GM19328 (cell line): ENCODE measurements around the gene RAD17.
A peak's percentile ranks its signal among the peaks of the same experiment; 100 is the strongest.
"Not testable (repeated sequence)": the region's sequence is repeated elsewhere in the genome, so short reads cannot be mapped to it uniquely, and the experiment has no call there.

Experiments used
- ATAC-seq: cut with Tn5 transposase; IDR thresholded peaks from one replicate; pipeline ENCODE4 v1.9.1; 2021; ENCODE audit warnings: mild to moderate bottlenecking, moderate library complexity; ENCODE audit not compliant: unreplicated experiment

Gene RAD17, protein sequence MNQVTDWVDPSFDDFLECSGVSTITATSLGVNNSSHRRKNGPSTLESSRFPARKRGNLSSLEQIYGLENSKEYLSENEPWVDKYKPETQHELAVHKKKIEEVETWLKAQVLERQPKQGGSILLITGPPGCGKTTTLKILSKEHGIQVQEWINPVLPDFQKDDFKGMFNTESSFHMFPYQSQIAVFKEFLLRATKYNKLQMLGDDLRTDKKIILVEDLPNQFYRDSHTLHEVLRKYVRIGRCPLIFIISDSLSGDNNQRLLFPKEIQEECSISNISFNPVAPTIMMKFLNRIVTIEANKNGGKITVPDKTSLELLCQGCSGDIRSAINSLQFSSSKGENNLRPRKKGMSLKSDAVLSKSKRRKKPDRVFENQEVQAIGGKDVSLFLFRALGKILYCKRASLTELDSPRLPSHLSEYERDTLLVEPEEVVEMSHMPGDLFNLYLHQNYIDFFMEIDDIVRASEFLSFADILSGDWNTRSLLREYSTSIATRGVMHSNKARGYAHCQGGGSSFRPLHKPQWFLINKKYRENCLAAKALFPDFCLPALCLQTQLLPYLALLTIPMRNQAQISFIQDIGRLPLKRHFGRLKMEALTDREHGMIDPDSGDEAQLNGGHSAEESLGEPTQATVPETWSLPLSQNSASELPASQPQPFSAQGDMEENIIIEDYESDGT

GRCh38 chr5:69369340-69370121, at the start of gene RAD17, which contains the start of the genes AK6 and TAF9:
Gene RAD17, plus strand, starts transcription at chr5:69369818. Its CDS starts 2,391 bp downstream, at chr5:69372209.
Gene AK6, minus strand, starts transcription at chr5:69369520. Its CDS starts 30 bp downstream, at chr5:69369490.
Gene TAF9, minus strand, starts transcription at chr5:69369520. Its CDS starts 3,783 bp downstream, at chr5:69365737.
- ATAC-seq = peak; percentile 88

GRCh38 chr5:69326365-69326764, 43.3 kb upstream of the RAD17 start:
- no peak for ATAC-seq

GRCh38 chr5:69329905-69330489, 39.6 kb upstream of the RAD17 start:
- ATAC-seq = no peak

DNA sequence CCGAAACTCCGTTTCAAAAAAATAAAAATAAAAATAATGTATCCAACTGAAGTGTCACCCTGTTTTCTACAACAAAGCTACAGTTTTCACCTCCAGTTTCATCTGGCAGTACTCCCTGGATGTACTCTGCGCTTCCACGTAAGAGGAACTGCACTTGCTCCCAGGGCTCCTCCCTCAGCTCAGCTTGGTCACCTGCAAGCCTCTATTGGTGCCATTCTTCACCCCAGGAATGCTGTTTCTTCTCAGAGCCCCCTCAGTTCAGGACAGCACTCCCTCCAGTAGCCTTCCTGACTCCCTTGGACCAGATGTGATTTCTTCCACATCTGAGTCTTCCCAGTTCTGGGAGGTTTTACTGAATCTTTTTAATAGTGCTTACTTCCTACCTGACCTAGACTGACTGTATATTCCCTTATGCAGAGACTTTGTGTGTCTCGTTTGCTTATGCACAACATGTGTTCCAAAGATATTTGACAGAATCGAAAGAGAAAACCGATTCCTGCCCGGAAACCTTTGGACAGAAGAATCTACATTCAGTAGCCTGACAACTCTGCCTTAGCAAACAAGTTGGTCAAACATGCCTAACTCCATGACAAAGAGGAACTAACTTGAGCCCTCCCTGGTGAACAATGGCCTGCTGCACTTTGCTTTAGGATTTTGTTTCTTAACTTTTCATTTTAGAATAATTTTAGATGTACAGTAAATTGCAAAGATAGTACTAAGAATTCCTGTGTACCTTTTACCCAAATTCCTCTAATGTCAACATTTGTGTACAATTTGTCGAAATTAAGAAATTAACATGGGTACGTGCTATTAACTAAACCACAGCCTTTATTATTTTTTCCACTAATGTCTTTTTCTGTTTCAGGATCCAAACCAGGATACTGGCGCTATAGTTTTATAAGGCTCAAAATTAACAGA, 37.8 kb upstream of the RAD17 start:
- ATAC-seq = no peak

DNA sequence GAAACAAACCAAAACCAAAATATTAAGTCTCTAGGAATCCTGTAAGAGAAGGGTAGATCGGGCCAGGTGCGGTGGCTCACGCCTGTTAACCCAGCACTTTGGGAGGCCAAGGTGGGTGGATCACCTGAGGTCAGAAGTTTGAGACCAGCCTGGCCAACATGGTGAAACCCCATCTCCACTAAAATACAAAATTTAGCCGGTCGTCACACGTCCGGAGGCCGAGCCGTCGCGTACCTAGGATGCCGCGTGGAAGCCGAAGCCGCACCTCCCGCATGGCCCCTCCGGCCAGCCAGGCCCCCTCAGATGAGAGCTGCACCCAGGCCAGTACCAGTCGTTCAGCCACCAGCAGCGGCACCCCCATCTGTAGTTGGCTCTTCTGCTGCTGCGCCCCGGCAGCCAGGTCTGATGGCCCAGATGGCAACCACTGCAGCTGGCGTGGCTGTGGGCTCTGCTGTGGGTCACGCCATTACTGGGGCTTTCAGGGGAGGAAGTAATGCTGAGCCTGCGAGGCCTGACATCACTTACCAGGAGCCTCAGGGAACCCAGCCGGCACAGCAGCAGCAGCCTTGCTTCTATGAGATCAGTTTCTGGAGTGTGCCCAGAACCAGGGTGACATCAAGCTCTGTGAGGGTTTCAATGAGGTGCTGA, 35.8 kb upstream of the RAD17 start:
- not testable (repeated sequence) for ATAC-seq

GRCh38 chr5:69334793-69335268, 34.8 kb upstream of the RAD17 start:
- no peak for ATAC-seq

DNA sequence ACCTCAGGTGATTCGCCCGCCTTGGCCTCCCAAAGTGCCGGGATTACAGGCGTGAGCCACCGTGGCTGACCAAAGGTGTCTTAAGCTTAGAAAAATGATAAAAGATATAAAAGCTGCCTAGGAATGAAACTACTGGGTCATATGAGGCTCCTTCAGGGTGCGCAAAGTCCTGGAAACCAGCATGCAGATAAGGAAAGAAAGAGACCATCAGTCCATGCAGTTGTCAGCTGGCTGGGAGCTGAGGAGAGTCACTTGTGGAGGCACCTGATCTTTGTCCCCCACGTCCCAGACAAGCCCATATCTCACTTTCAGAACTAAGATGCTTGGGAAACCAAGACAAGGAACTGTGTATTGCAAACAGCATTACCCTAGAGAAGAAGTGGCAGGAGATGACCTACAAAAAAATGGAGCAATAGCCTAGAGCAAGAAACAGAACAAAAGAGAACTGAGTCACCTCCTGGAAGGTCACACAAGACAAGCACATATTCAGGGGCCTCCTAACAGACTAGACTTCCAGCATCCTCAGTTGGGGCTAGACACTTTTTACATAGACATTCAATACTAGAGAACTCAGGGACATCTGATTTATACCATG, 34.2 kb upstream of the RAD17 start:
- no peak for ATAC-seq

GRCh38 chr5:69341520-69342161, 28.0 kb upstream of the RAD17 start:
- no peak for ATAC-seq

- ATAC-seq = no peak
Measured at GRCh38 chr5:69343083-69343482, 26.5 kb upstream of the RAD17 start.

DNA sequence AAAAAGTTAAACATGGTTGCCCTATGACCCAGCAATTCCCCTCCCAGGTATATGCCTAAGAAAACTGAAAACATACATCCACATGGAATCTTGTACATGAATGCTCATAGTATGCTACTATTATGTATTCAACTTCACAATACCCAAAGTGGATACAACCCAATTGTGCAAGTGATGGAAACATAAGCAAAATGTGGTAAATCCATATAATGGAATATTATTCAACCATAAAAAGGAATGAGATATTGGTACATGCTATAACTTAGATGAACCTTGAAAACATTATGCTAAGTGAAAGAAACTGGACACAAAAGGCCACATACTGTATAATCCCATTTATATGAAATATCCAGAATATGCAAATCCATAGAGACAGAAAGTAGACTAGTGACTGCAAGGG, 19.0 kb upstream of the RAD17 start:
- ATAC-seq = no peak

DNA sequence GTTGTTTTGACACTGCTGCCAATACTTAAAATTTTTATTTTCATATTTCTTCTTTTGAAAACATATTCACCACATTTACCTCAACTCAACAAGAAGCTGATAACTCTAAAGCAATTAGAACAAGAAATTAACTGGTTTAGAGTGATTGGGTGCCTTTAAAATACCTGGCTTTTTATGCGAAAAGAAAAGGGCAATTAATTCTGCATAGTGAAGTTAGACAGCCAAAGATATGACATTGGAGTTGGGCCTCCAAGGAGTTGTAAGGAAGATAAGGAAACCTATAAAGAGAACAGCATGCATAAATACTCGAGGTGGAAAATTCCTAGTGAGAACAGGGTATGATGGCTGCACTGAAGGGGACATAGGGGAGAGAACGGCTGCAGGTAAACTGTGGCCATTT, 9.9 kb upstream of the RAD17 start:
- ATAC-seq = no peak

DNA sequence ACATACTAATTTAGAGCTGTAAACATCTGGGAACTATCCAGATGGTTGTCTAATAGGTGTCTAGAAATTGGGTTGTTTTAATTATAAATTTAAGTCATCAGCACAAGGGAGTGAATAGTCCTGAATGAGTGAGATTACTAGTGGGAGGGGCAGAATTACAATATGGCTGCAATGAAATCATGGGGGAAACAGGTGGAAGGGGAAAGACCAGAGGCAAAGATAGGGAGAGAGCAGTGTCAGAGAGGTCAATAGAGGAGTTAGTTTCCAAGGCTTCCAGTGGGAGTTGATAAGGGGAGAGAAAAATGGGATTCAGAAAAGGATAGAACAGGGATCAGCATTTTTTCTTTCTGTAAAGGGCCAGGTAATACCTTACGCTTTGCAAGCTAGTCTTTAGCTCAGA, 9.2 kb upstream of the RAD17 start:
- ATAC-seq = no peak

- no peak for ATAC-seq
Measured at GRCh38 chr5:69364414-69364813, 5.2 kb upstream of the RAD17 start.

GRCh38 chr5:69364850-69365249, 4.8 kb upstream of the RAD17 start:
- no peak for ATAC-seq

GRCh38 chr5:69367697-69368279, 1.8 kb upstream of the RAD17 start:
- ATAC-seq = no peak

DNA sequence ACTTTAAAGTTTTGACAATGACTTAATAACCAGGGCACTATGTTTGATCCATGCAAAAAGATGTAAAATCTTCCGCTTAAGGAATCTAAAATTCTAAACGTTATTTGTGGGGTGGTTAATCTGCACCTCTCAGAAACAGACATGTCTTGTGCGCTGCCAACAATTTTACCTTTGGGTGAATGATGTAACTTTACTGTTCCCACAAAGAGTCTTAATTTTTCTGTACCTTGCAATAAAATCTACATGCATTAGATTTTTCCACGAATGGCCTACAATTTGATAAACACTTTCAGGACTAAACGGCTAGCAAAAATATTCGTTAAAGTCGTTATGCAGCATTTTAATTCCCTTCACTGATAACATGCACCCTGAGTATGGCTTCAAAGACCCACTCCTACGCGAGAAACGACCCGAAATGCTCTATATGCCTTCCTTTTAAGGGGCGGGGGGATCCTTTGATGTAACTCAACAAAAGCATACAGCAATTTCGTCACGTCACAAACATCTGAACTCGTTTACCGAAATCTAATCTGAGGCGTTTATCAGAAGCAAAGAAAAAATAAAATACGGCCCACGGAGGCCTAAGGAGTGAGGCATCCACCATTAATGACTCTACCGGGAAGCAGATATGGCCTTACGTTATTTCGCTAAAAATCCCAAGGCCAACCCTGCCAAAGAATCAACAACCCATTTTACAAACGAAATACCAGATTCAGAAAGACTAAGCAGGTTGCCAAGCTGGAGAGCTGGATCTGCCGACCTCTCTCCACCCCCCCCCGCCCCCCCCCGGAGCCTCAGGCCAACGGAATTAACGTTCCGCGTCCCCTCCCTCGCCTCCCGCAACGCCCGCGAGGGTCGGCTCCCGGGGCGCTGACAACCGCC, 919 bp upstream of the RAD17 start:
- ATAC-seq = no peak

GRCh38 chr5:69370335-69370734, 717 bp downstream of the RAD17 start:
- not testable (repeated sequence) for ATAC-seq
